ENCODE measurements around the gene CHCT1.

The CHCT1 gene

GRCh38 chr17:60403523-60403810 is 18.8 kb upstream of the CHCT1 start:
- TF ChIP-seq CREB1 (IDR thresholded peaks at IDR 0.05; ENCODE audit: low read depth) (no peak), NFIC (IDR thresholded peaks at IDR 0.05) (no peak), CEBPB (IDR thresholded peaks at IDR 0.05) (no peak), MAX (IDR thresholded peaks at IDR 0.05) (no peak), EGR1 (IDR thresholded peaks at IDR 0.05) (no peak), TAF1 (IDR thresholded peaks at IDR 0.05; ENCODE audit: low read depth) (no peak), ZBTB7A (IDR thresholded peaks at IDR 0.05; ENCODE audit: low read depth) (no peak), USF1 (IDR thresholded peaks at IDR 0.05) (no peak), REST (IDR thresholded peaks at IDR 0.05; ENCODE audit: low read depth) (no peak), RAD21 (IDR thresholded peaks at IDR 0.05; ENCODE audit: low read depth) (no peak), FOXM1 (IDR thresholded peaks at IDR 0.05; ENCODE audit: borderline replicate concordance, low read depth) (no peak), YY1 (IDR thresholded peaks at IDR 0.05; ENCODE audit: low read depth) (no peak)

- TF ChIP-seq MAX (IDR thresholded peaks at IDR 0.05) (no peak), RAD21 (IDR thresholded peaks at IDR 0.05; ENCODE audit: low read depth) (no peak), ZBTB7A (IDR thresholded peaks at IDR 0.05; ENCODE audit: low read depth) (no peak), TAF1 (IDR thresholded peaks at IDR 0.05; ENCODE audit: low read depth) (no peak), USF1 (IDR thresholded peaks at IDR 0.05) (no peak), CREB1 (IDR thresholded peaks at IDR 0.05; ENCODE audit: low read depth) (no peak), CEBPB (IDR thresholded peaks at IDR 0.05) (no peak), EGR1 (IDR thresholded peaks at IDR 0.05) (no peak), FOXM1 (IDR thresholded peaks at IDR 0.05; ENCODE audit: borderline replicate concordance, low read depth) (no peak), NFIC (IDR thresholded peaks at IDR 0.05) (no peak)
Measured at GRCh38 chr17:60403962-60404361, 18.3 kb upstream of the CHCT1 start.

GRCh38 chr17:60406887-60407286 is 15.4 kb upstream of the CHCT1 start:
- TF ChIP-seq NFIC (IDR thresholded peaks at IDR 0.05), result no peak
- no peak for TF ChIP-seq CEBPB (IDR thresholded peaks at IDR 0.05)
- no peak for TF ChIP-seq YY1 (IDR thresholded peaks at IDR 0.05; ENCODE audit: low read depth)
- TF ChIP-seq USF1 (IDR thresholded peaks at IDR 0.05), result no peak
- TF ChIP-seq REST (IDR thresholded peaks at IDR 0.05; ENCODE audit: low read depth), result no peak

- no peak for TF ChIP-seq RAD21 (IDR thresholded peaks at IDR 0.05; ENCODE audit: low read depth)
- TF ChIP-seq REST (IDR thresholded peaks at IDR 0.05; ENCODE audit: low read depth), result no peak
- TF ChIP-seq NFIC (IDR thresholded peaks at IDR 0.05), result no peak
- TF ChIP-seq CREB1 (IDR thresholded peaks at IDR 0.05; ENCODE audit: low read depth), result no peak
- no peak for TF ChIP-seq TCF12 (IDR thresholded peaks at IDR 0.05; ENCODE audit: low read depth)
- no peak for TF ChIP-seq ZBTB7A (IDR thresholded peaks at IDR 0.05; ENCODE audit: low read depth)
- TF ChIP-seq MAX (IDR thresholded peaks at IDR 0.05), result no peak
- no peak for TF ChIP-seq TAF1 (IDR thresholded peaks at IDR 0.05; ENCODE audit: low read depth)
Measured at GRCh38 chr17:60410001-60410400, 12.3 kb upstream of the CHCT1 start.

- TF ChIP-seq RAD21 (IDR thresholded peaks at IDR 0.05; ENCODE audit: low read depth) (no peak), TCF12 (IDR thresholded peaks at IDR 0.05; ENCODE audit: low read depth) (no peak), REST (IDR thresholded peaks at IDR 0.05; ENCODE audit: low read depth) (no peak), ZBTB7A (IDR thresholded peaks at IDR 0.05; ENCODE audit: low read depth) (no peak), USF1 (IDR thresholded peaks at IDR 0.05) (no peak), MAX (IDR thresholded peaks at IDR 0.05) (no peak), TEAD4 (IDR thresholded peaks at IDR 0.05) (no peak), CREB1 (IDR thresholded peaks at IDR 0.05; ENCODE audit: low read depth) (no peak), TAF1 (IDR thresholded peaks at IDR 0.05; ENCODE audit: low read depth) (no peak), FOXM1 (IDR thresholded peaks at IDR 0.05; ENCODE audit: borderline replicate concordance, low read depth) (no peak), EP300 (IDR thresholded peaks at IDR 0.05; ENCODE audit: borderline replicate concordance) (no peak), EGR1 (IDR thresholded peaks at IDR 0.05) (no peak), CEBPB (IDR thresholded peaks at IDR 0.05) (no peak), NFIC (IDR thresholded peaks at IDR 0.05) (no peak), YY1 (IDR thresholded peaks at IDR 0.05; ENCODE audit: low read depth) (no peak)
Measured at GRCh38 chr17:60412701-60413100, 9.6 kb upstream of the CHCT1 start.
